Endothelial cell of umbilical vein (primary cell): ENCODE results near the gene RNF19B. TPM values are rescaled to one million over a fixed set of nuclear protein-coding genes. Genes with fewer than 3 reads are reported as not detected.

Experiments used
- BruUV-seq: library from RNA; stranded (reverse); fragments of 400-500 nt; replicated peaks from 2 replicates; lab custom pipeline; 2021; lab: Mats Ljungman, UMichigan
- CTCF ChIA-PET: fragments of 300-600, 350-600 bp; sonication (Branson Sonifier 250); formaldehyde crosslinking; loops from one replicate; lab custom pipeline; 2021; ENCODE audit warnings: antibody characterized with exemption, inconsistent platforms; lab: Charles Lee
- POLR2A ChIA-PET: fragments of 300-600, 350-600 bp; sonication (Branson Sonifier 250); formaldehyde crosslinking; loops from one replicate; lab custom pipeline; 2021; ENCODE audit warnings: antibody characterized with exemption, inconsistent platforms; lab: Charles Lee
- DNase-seq: peaks from one replicate; pipeline ENCODE4 v3.0.0-alpha.2; 2011; ENCODE audit warnings: low read depth, low spot score
- FAIRE-seq: peaks from 2 replicates; lab custom pipeline; 2011; peaks lifted over from hg19 to GRCh38; lab: Jason Lieb, UNC
- H2AFZ ChIP-seq: 2 replicates; pipeline ENCODE4 v1.6.0; 2012; ENCODE audit warnings: low read depth, low read length, control low read depth, inconsistent platforms
- H3K27ac ChIP-seq: 2 replicates; pipeline ENCODE4 v1.5.1; 2011; ENCODE audit warnings: low read depth, mild to moderate bottlenecking, control low read depth, low read length, moderate library complexity; ENCODE audit not compliant: insufficient read depth
- H3K27me3 ChIP-seq, 2 experiments: 2 replicates each; pipeline versions ENCODE4 v1.6.0 to v1.6.1; 2011; ENCODE audit warnings: low read length in 2 of 2, mixed read lengths in 1 of 2; ENCODE audit not compliant: control insufficient read depth in 2 of 2, insufficient read depth in 2 of 2
- H3K36me3 ChIP-seq, 2 experiments: 2 replicates in 1 of 2; 3 replicates in 1 of 2; pipeline ENCODE4 v1.5.1; 2011; ENCODE audit warnings: low read length in 2 of 2, mild to moderate bottlenecking in 1 of 2, moderate library complexity in 1 of 2; ENCODE audit not compliant: control insufficient read depth in 2 of 2, insufficient read depth in 2 of 2; ENCODE audit errors: extremely low read depth in 1 of 2
- H3K4me1 ChIP-seq: 3 replicates; pipeline ENCODE4 v1.5.1; 2011; ENCODE audit warnings: mild to moderate bottlenecking, low read length; ENCODE audit not compliant: control insufficient read depth, insufficient read depth; ENCODE audit errors: extremely low read depth
- H3K4me2 ChIP-seq: 2 replicates; pipeline ENCODE4 v1.6.1; 2011; ENCODE audit warnings: low read length, control low read depth, mixed read lengths; ENCODE audit not compliant: insufficient read depth
- H3K4me3 ChIP-seq, 3 experiments: fragments of 200-600 bp in 1 of 3; sonication (generic), shearing (Covaris generic) in 1 of 3; replicated peaks in 1 of 3; 2 replicates each; pipeline ENCODE4 v1.5.1; 2011 to 2016; ENCODE audit warnings: control low read depth in 3 of 3, low read length in 3 of 3, mild to moderate bottlenecking in 2 of 3, inconsistent platforms in 1 of 3, low read depth in 1 of 3, moderate library complexity in 1 of 3; ENCODE audit not compliant: insufficient read depth in 1 of 3
- H3K79me2 ChIP-seq: 2 replicates; pipeline ENCODE4 v1.6.0; 2012; ENCODE audit warnings: low read length, inconsistent platforms; ENCODE audit not compliant: control insufficient read depth, insufficient read depth
- H3K9ac ChIP-seq: replicated peaks from 2 replicates; pipeline ENCODE3; 2011; ENCODE audit warnings: low read length, control low read depth; ENCODE audit not compliant: insufficient read depth; ENCODE audit errors: extremely low read depth
- H3K9me1 ChIP-seq: replicated peaks from 3 replicates; pipeline ENCODE4 v1.6.0; 2011; ENCODE audit warnings: mild to moderate bottlenecking, low read length; ENCODE audit not compliant: control insufficient read depth, insufficient read depth; ENCODE audit errors: extremely low read depth
- H3K9me3 ChIP-seq: replicated peaks from 2 replicates; pipeline ENCODE4 v1.5.1; 2012; ENCODE audit warnings: low read length, inconsistent platforms; ENCODE audit not compliant: control insufficient read depth, insufficient read depth
- H4K20me1 ChIP-seq: replicated peaks from 2 replicates; pipeline ENCODE3; 2011; ENCODE audit warnings: mild to moderate bottlenecking, low read length; ENCODE audit not compliant: control insufficient read depth, insufficient read depth; ENCODE audit errors: extremely low read depth
- FOS ChIP-seq: IDR thresholded peaks from 2 replicates; pipeline ENCODE4 v1.6.1; 2011; ENCODE audit warnings: mild to moderate bottlenecking, low read length, moderate library complexity, borderline replicate concordance; ENCODE audit not compliant: insufficient read depth
- GATA2 ChIP-seq: IDR thresholded peaks from 2 replicates; pipeline ENCODE4 v1.7.0; 2011; ENCODE audit warnings: low read depth, mild to moderate bottlenecking, moderate library complexity, mixed read lengths, low read length; ENCODE audit not compliant: insufficient read length, insufficient read depth
- JUN ChIP-seq: IDR thresholded peaks from 2 replicates; pipeline ENCODE4 v1.6.1; 2011; ENCODE audit warnings: borderline replicate concordance, low read depth; ENCODE audit not compliant: insufficient read length, insufficient read depth
- MYC ChIP-seq: IDR thresholded peaks from one replicate; pipeline ENCODE4 v1.6.1; 2011; ENCODE audit warnings: mild to moderate bottlenecking, low read depth, low read length
- POLR2A ChIP-seq: IDR thresholded peaks from 2 replicates; pipeline ENCODE4 v1.6.1; 2012; ENCODE audit warnings: low read depth, mild to moderate bottlenecking, control low read depth, low read length
- dilution Hi-C: fragments of 300-500 bp; cut with MboI; formaldehyde crosslinking; loops from one replicate; pipeline ENCODE4 v1.15.0; 2019; ENCODE audit warnings: low sequenced_read_pairs; ENCODE audit not compliant: extremely low pct_ligation_motif_present
- intact Hi-C: fragments of 100-400 bp; cut with micrococcal nuclease; formaldehyde crosslinking; loops from one replicate; pipeline ENCODE4 v1.10.0; 2022
- polyA plus RNA-seq, 4 experiments: library from polyadenylated mRNA; depleted of rRNA in 3 of 4; stranded (reverse) in 3 of 4; unstranded in 1 of 4; fragments of >200 nt; gene quantifications; 2 replicates each; pipeline versions ENCODE4 v1.2.1 to v1.2.3, GENCODE V29; 2011 to 2012; ENCODE audit warnings: missing spikeins in 1 of 4
- total RNA-seq: library from RNA; stranded (reverse); gene quantifications from 2 replicates; pipeline ENCODE4 v1.2.3, GENCODE V29; 2021
- TF ChIP-seq, protein P1 (sequence below): IDR thresholded peaks from 2 replicates; pipeline ENCODE4 v1.6.1; 2011; ENCODE audit not compliant: insufficient read depth, insufficient read length
- TF ChIP-seq, protein P2 (sequence below), 2 donors: IDR thresholded peaks; 1 replicate in 1 of 2; 2 replicates in 1 of 2; pipeline ENCODE4 v1.5.1; 2011; ENCODE audit warnings: low read length in 2 of 2, mild to moderate bottlenecking in 2 of 2, moderate library complexity in 2 of 2, control low read depth in 1 of 2, inconsistent platforms in 1 of 2, low read depth in 1 of 2; ENCODE audit not compliant: insufficient read depth in 1 of 2; ENCODE audit errors: extremely low read depth in 1 of 2

RNF19B gene
- total and polyA plus RNA-seq, 2 donors (not counting 3 experiments of a cell fraction or from before 2014, with no cell fraction given), result 19.2 to 25.6 TPM

DNA sequence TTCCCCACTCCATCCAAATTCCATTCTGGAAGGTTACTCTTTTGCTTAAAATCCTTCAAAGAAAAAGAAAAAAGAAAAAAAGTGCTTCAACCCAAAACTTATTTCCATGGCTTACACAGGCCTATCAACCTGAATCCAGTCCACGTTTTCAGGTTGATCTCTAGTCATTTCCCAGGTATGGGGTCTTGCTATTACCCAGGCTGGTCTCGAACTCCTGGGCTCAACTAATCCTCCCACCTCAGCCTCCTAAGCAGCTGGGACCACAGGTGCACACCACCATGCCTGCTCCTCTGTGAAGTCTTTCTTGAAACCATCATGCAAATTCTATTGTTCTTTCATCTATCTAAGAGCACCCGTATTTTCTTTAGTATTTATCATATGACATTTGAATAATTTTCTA, 7.6 kb downstream of the RNF19B start:
- H3K9me1 ChIP-seq, result no peaks in the 10 kb centered on the region
- TF ChIP-seq, protein P1, sequence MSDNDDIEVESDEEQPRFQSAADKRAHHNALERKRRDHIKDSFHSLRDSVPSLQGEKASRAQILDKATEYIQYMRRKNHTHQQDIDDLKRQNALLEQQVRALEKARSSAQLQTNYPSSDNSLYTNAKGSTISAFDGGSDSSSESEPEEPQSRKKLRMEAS, result no peak
- TF ChIP-seq GATA2 (no peak), FOS (no peak), JUN (no peak), POLR2A (no peak), MYC (no peak)
- TF ChIP-seq, protein P2, sequence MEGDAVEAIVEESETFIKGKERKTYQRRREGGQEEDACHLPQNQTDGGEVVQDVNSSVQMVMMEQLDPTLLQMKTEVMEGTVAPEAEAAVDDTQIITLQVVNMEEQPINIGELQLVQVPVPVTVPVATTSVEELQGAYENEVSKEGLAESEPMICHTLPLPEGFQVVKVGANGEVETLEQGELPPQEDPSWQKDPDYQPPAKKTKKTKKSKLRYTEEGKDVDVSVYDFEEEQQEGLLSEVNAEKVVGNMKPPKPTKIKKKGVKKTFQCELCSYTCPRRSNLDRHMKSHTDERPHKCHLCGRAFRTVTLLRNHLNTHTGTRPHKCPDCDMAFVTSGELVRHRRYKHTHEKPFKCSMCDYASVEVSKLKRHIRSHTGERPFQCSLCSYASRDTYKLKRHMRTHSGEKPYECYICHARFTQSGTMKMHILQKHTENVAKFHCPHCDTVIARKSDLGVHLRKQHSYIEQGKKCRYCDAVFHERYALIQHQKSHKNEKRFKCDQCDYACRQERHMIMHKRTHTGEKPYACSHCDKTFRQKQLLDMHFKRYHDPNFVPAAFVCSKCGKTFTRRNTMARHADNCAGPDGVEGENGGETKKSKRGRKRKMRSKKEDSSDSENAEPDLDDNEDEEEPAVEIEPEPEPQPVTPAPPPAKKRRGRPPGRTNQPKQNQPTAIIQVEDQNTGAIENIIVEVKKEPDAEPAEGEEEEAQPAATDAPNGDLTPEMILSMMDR (IDR thresholded peaks at IDR 0.05; ENCODE audit: extremely low read depth in 1 of 2, insufficient read depth in 1 of 2, low read depth in 1 of 2, low read length in 2 of 2), result no peak
- no peak overlapping the region for H3K4me2 ChIP-seq
- DNase-seq (no peak), FAIRE-seq (no peak)
- peaks cover 24% of the 10 kb centered on the region for H3K4me1 ChIP-seq
- CTCF ChIA-PET, result interaction anchor here (1.4 to 7.1 kb wide), 2 partner anchors 23 to 70 kb away, joined by 3 to 50 read pairs; no protein-coding TSS in a partner anchor
- dilution Hi-C loops, result no loop called here
- POLR2A ChIA-PET, result no interaction called here
- H3K9me3 ChIP-seq, result no peaks in the 10 kb centered on the region
- no peak overlapping the region for H3K27ac ChIP-seq
- no peak overlapping the region for H3K9ac ChIP-seq
- no peaks in the 10 kb centered on the region for H4K20me1 ChIP-seq
- BruUV-seq, result no TSS peak
- no peak overlapping the region for H3K4me3 ChIP-seq
- H3K36me3 ChIP-seq, result no peaks in the 10 kb centered on the region
- peaks cover 88% of the 10 kb centered on the region for H3K79me2 ChIP-seq
- no peak overlapping the region for H2AFZ ChIP-seq
- intact Hi-C loops, result no loop called here
- H3K27me3 ChIP-seq, result no peaks in the 10 kb centered on the region
